H9 (cell line): ENCODE results near the gene ANKRD12. TPM values are rescaled to one million over a fixed set of nuclear protein-coding genes. Genes with fewer than 3 reads are reported as not detected.

Experiments
- DNase-seq: peaks from one replicate; pipeline ENCODE4 v3.0.0-alpha.2; 2017
- H2AFZ ChIP-seq: one replicate; pipeline ENCODE4 v1.6.1; 2013; ENCODE audit warnings: mild to moderate bottlenecking, low read length, control low read depth, moderate library complexity
- H2AK5ac ChIP-seq: 2 replicates; pipeline ENCODE4 v1.6.1; 2013; ENCODE audit warnings: low read length, control low read depth, mixed read lengths; ENCODE audit not compliant: insufficient read length
- H2BK120ac ChIP-seq: one replicate; pipeline ENCODE4 v1.6.1; 2013; ENCODE audit warnings: low read depth, mild to moderate bottlenecking, low read length, control low read depth, inconsistent platforms; ENCODE audit not compliant: poor library complexity, severe bottlenecking
- H2BK12ac ChIP-seq: 2 replicates; pipeline ENCODE4 v1.6.1; 2013; ENCODE audit warnings: low read length, control low read depth, mixed read lengths, low read depth; ENCODE audit not compliant: insufficient read length
- H2BK15ac ChIP-seq: 2 replicates; pipeline ENCODE4 v1.6.1; 2013; ENCODE audit warnings: low read depth, low read length, control low read depth
- H2BK20ac ChIP-seq: one replicate; pipeline ENCODE4 v1.6.1; 2013; ENCODE audit warnings: low read depth, mild to moderate bottlenecking, low read length, control low read depth, inconsistent platforms; ENCODE audit not compliant: poor library complexity, severe bottlenecking
- H2BK5ac ChIP-seq: 2 replicates; pipeline ENCODE4 v1.6.1; 2013; ENCODE audit warnings: low read length, control low read depth, mixed read lengths; ENCODE audit not compliant: insufficient read length
- H3K14ac ChIP-seq: 2 replicates; pipeline ENCODE4 v1.6.1; 2013; ENCODE audit warnings: low read length, control low read depth; ENCODE audit not compliant: insufficient read depth
- H3K18ac ChIP-seq: 2 replicates; pipeline ENCODE4 v1.6.1; 2013; ENCODE audit warnings: low read depth, mild to moderate bottlenecking, mixed read lengths, low read length, control low read depth; ENCODE audit not compliant: insufficient read length
- H3K23ac ChIP-seq: 2 replicates; pipeline ENCODE4 v1.6.1; 2013; ENCODE audit warnings: low read length, control low read depth, mixed read lengths, low read depth; ENCODE audit not compliant: insufficient read length
- H3K23me2 ChIP-seq: 2 replicates; pipeline ENCODE4 v1.6.1; 2013; ENCODE audit warnings: low read depth, mild to moderate bottlenecking, mixed read lengths, low read length, control low read depth; ENCODE audit not compliant: insufficient read length, poor library complexity, severe bottlenecking
- H3K27ac ChIP-seq: 2 replicates; pipeline ENCODE4 v1.5.1; 2013; ENCODE audit warnings: low read length, control low read depth, mixed read lengths, low read depth; ENCODE audit not compliant: insufficient read length
- H3K27me3 ChIP-seq: 2 replicates; pipeline ENCODE4 v1.6.1; 2013; ENCODE audit warnings: low read length, control low read depth, inconsistent platforms; ENCODE audit not compliant: insufficient read depth
- H3K4ac ChIP-seq: 2 replicates; pipeline ENCODE4 v1.6.1; 2013; ENCODE audit warnings: low read depth, mild to moderate bottlenecking, control low read depth, inconsistent platforms, low read length, moderate library complexity
- H3K4me1 ChIP-seq: 2 replicates; pipeline ENCODE4 v1.6.1; 2013; ENCODE audit warnings: low read length, control low read depth, inconsistent platforms; ENCODE audit not compliant: insufficient read depth
- H3K4me2 ChIP-seq: 2 replicates; pipeline ENCODE4 v1.6.1; 2013; ENCODE audit warnings: low read length, control low read depth, mixed read lengths; ENCODE audit not compliant: insufficient read length, insufficient read depth
- H3K56ac ChIP-seq: 2 replicates; pipeline ENCODE4 v1.6.1; 2013; ENCODE audit warnings: low read depth, mild to moderate bottlenecking, mixed read lengths, low read length, control low read depth; ENCODE audit not compliant: insufficient read length
- H3K79me1 ChIP-seq: 2 replicates; pipeline ENCODE4 v1.6.1; 2013; ENCODE audit warnings: low read depth, mild to moderate bottlenecking, moderate library complexity, low read length, control low read depth, inconsistent platforms; ENCODE audit not compliant: insufficient read depth, poor library complexity, severe bottlenecking
- H3K79me2 ChIP-seq: 2 replicates; pipeline ENCODE4 v1.6.1; 2013; ENCODE audit warnings: low read length, control low read depth, inconsistent platforms; ENCODE audit not compliant: insufficient read depth
- H3K9ac ChIP-seq: 2 replicates; pipeline ENCODE4 v1.6.1; 2013; ENCODE audit warnings: low read length, control low read depth, mixed read lengths; ENCODE audit not compliant: insufficient read length; ENCODE audit errors: extremely low read depth
- H3K9me3 ChIP-seq: one replicate; pipeline ENCODE4 v1.6.1; 2013; ENCODE audit warnings: low read depth, low read length, inconsistent platforms; ENCODE audit not compliant: control insufficient read depth
- H3T11ph ChIP-seq: one replicate; pipeline ENCODE4 v1.6.1; 2013; ENCODE audit warnings: mild to moderate bottlenecking, low read length, control low read depth, inconsistent platforms
- H4K20me1 ChIP-seq: one replicate; pipeline ENCODE4 v1.6.1; 2013; ENCODE audit not compliant: control insufficient read depth, insufficient read length, insufficient read depth
- H4K5ac ChIP-seq: 2 replicates; pipeline ENCODE4 v1.6.1; 2013; ENCODE audit warnings: low read depth, mild to moderate bottlenecking, mixed read lengths, low read length, control low read depth; ENCODE audit not compliant: insufficient read length
- H4K8ac ChIP-seq: replicated peaks from 2 replicates; pipeline ENCODE4 v1.6.1; 2013; ENCODE audit warnings: low read length, control low read depth, mixed read lengths, low read depth; ENCODE audit not compliant: insufficient read length
- H4K91ac ChIP-seq: 2 replicates; pipeline ENCODE4 v1.6.1; 2013; ENCODE audit warnings: low read depth, mild to moderate bottlenecking, moderate library complexity, mixed read lengths, low read length, control low read depth; ENCODE audit not compliant: insufficient read length
- H3K27ac Mint-ChIP-seq, 3 experiments: 2 replicates in 2 of 3; 3 replicates in 1 of 3; pipeline ENCODE4 v1.8.0; 2020 to 2021; ENCODE audit warnings: mixed read lengths in 3 of 3, mild to moderate bottlenecking in 1 of 3, moderate library complexity in 1 of 3
- H3K27me3 Mint-ChIP-seq: 2 replicates; pipeline ENCODE4 v1.8.0; 2021; ENCODE audit warnings: low read depth, mild to moderate bottlenecking, moderate library complexity, mixed read lengths
- H3K36me3 Mint-ChIP-seq, 3 experiments: 2 replicates in 2 of 3; 3 replicates in 1 of 3; pipeline ENCODE4 v1.8.0; 2020 to 2021; ENCODE audit warnings: low read depth in 3 of 3, mixed read lengths in 3 of 3; ENCODE audit not compliant: insufficient read depth in 1 of 3
- H3K4me1 Mint-ChIP-seq, 2 experiments: 2 replicates each; pipeline ENCODE4 v1.8.0; 2020; ENCODE audit warnings: mixed read lengths in 2 of 2
- H3K4me3 Mint-ChIP-seq, 2 experiments: 2 replicates in 1 of 2; 3 replicates in 1 of 2; pipeline ENCODE4 v1.8.0; 2020 to 2021; ENCODE audit warnings: mild to moderate bottlenecking in 2 of 2, mixed read lengths in 2 of 2, moderate library complexity in 1 of 2
- H3K9me3 Mint-ChIP-seq, 2 experiments: 2 replicates in 1 of 2; 3 replicates in 1 of 2; pipeline ENCODE4 v1.8.0; 2020; ENCODE audit warnings: mild to moderate bottlenecking in 2 of 2, mixed read lengths in 2 of 2, moderate library complexity in 1 of 2
- CTCF ChIP-seq: fragments of 200-600 bp; sonication (generic); conservative IDR thresholded peaks from 3 replicates; pipeline ENCODE4 v1.8.0; 2021; ENCODE audit warnings: antibody characterized with exemption, mild to moderate bottlenecking
- WGBS: extraction: QIAGEN DNeasy Blood & Tissue Kit; methylation state at CpG from one replicate; pipeline ENCODE4 v1.1.7; 2013; ENCODE audit warnings: missing lambda C conversion rate, low lambda C conversion rate, mixed read lengths; ENCODE audit not compliant: insufficient read length; ENCODE audit errors: extremely low coverage; 5-methylcytosine and 5-hydroxymethylcytosine counted together
- total RNA-seq: library from RNA; stranded (reverse); gene quantifications from 2 replicates; pipeline ENCODE4 v1.2.1, GENCODE V29; 2021

The ANKRD12 gene
- total RNA-seq, 1 experiment from 2014 or later, result 38.9 TPM

DNA sequence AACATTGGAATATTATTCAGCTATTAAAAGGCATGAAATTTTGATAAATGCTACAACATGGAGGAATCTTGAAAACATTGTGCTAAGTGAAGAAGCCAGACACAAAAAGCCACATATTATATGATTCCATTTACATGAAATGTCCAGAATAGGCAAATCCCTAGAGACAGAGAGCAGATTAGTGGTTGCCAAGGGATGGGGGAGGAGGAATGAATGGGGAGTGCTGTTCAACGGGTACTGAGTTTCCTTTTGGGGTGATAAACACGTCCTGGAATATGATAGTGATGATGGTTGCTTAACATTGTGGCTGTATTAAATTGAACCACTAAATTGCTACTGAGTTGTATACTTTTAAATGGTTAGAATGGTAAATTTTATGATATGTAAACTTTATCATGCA lies 189.1 kb downstream of the ANKRD12 start:
- no peak overlapping the region for H2BK12ac ChIP-seq
- Mint-ChIP-seq H3K27me3 (no peaks in the 10 kb centered on the region; the same call in none of the 2 replicates), H3K27ac (no peak overlapping the region), H3K4me3 (no peak overlapping the region), H3K36me3 (peaks cover 2 to 8% (median 4%) of the 10 kb centered on the region in 3 experiments; a peak in 5 of 7 replicates), H3K4me1 (peaks cover 0 to 3% of the 10 kb centered on the region in 2 experiments; a peak in 1 of 4 replicates), H3K9me3 (peaks cover 3% of the 10 kb centered on the region in 2 experiments; a peak in 3 of 5 replicates)
- no peak overlapping the region for H2BK5ac ChIP-seq
- H4K91ac ChIP-seq, result no peak overlapping the region
- DNase-seq, result no peak
- no peak overlapping the region for H2AK5ac ChIP-seq
- H3K18ac ChIP-seq, result no peak overlapping the region
- TF ChIP-seq CTCF, result no peak
- no peak overlapping the region for H3K4me2 ChIP-seq
- no peak overlapping the region for H2BK120ac ChIP-seq
- no peak overlapping the region for H4K8ac ChIP-seq
- no peak overlapping the region for H3K9ac ChIP-seq
- H3K4ac ChIP-seq, result no peak overlapping the region
- H4K5ac ChIP-seq, result no peak overlapping the region
- H3K27ac ChIP-seq, result no peak overlapping the region
- H3K27me3 ChIP-seq, result no peaks in the 10 kb centered on the region
- no peak overlapping the region for H3K14ac ChIP-seq
- no peaks in the 10 kb centered on the region for H3K79me1 ChIP-seq
- H2BK20ac ChIP-seq, result no peak overlapping the region
- H3K9me3 ChIP-seq, result no peaks in the 10 kb centered on the region
- H2AFZ ChIP-seq, result no peak overlapping the region
- no peak overlapping the region for H3T11ph ChIP-seq
- H3K23ac ChIP-seq, result no peak overlapping the region
- no peaks in the 10 kb centered on the region for H3K79me2 ChIP-seq
- H3K56ac ChIP-seq, result no peak overlapping the region
- H3K4me1 ChIP-seq, result no peaks in the 10 kb centered on the region
- no peaks in the 10 kb centered on the region for H4K20me1 ChIP-seq
- H2BK15ac ChIP-seq, result no peak overlapping the region
- no CpG with 5 or more reads among the region's 2 CpGs for WGBS
- H3K23me2 ChIP-seq, result no peaks in the 10 kb centered on the region
